ENCODE measurements around the gene KCNN2. TPM values are rescaled to one million over a fixed set of nuclear protein-coding genes. Genes with fewer than 3 reads are reported as not detected.
A peak's percentile ranks its signal among the peaks of the same experiment; 100 is the strongest.

KCNN2 gene
- polyA plus RNA-seq, 6 donors from 2014 or later = not detected

GRCh38 chr5:114377050-114377844 is 15.4 kb downstream of the KCNN2 start:
- Mint-ChIP-seq H3K27ac (no peak overlapping the region), H3K9me3 (peaks cover 0 to 2% (median 0%) of the 10 kb centered on the region in 7 donors), H3K36me3 (no peaks in the 10 kb centered on the region), H3K4me1 (no peaks in the 10 kb centered on the region), H3K4me3 (peak overlapping the region in 1 of 8 donors; percentile 38), H3K27me3 (peaks cover 0 to 9% (median 5%) of the 10 kb centered on the region in 3 donors)
- no peak for DNase-seq
- no peak for ATAC-seq (ENCODE audit: low read depth in 2 of 2)

GRCh38 chr5:114377946-114378345 is 16.1 kb downstream of the KCNN2 start:
- Mint-ChIP-seq H3K27ac (peak overlapping the region in 1 of 6 donors; percentile 12), H3K9me3 (peaks cover 0 to 2% (median 0%) of the 10 kb centered on the region in 7 donors), H3K27me3 (peaks cover 0 to 9% (median 7%) of the 10 kb centered on the region in 3 donors), H3K36me3 (no peaks in the 10 kb centered on the region), H3K4me1 (no peaks in the 10 kb centered on the region), H3K4me3 (no peak overlapping the region)
- no peak for ATAC-seq (ENCODE audit: low read depth in 2 of 2)
- DNase-seq = no peak

DNA sequence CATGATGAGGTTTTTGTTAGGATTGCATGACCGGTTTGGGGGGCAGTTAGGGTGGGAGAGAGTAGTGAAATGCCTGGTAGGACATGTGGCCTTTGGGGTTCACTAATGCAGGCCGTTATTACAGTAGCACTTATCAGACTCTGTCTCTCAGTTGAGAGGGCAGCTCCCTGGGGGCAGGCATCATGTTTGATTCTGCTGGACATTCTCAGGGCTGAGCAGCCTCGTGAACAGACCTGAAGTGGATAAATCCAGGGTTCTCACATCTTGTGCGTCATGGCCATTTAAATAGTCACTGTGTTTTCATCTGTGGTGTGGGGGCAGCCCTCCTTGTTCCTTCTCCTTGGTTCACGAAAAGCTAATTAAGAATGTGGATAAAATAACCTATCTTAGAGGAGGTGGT is 18.9 kb downstream of the KCNN2 start:
- H3K9me3 Mint-ChIP-seq = peaks cover 0 to 4% (median 0%) of the 10 kb centered on the region in 7 donors
- DNase-seq = no peak
- no peaks in the 10 kb centered on the region for H3K4me1 Mint-ChIP-seq
- no peak for ATAC-seq (ENCODE audit: low read depth in 2 of 2)
- peaks cover 0 to 13% (median 5%) of the 10 kb centered on the region in 3 donors for H3K27me3 Mint-ChIP-seq
- H3K4me3 Mint-ChIP-seq = no peak overlapping the region
- no peaks in the 10 kb centered on the region for H3K36me3 Mint-ChIP-seq
- no peak overlapping the region for H3K27ac Mint-ChIP-seq

- no peaks in the 10 kb centered on the region for H3K4me1 Mint-ChIP-seq
- H3K4me3 Mint-ChIP-seq = no peak overlapping the region
- H3K27ac Mint-ChIP-seq = no peak overlapping the region
- H3K27me3 Mint-ChIP-seq = peaks cover 0 to 5% (median 4%) of the 10 kb centered on the region in 3 donors
- DNase-seq = no peak
- no peak for ATAC-seq (ENCODE audit: low read depth in 2 of 2)
- H3K36me3 Mint-ChIP-seq = no peaks in the 10 kb centered on the region
- peaks cover 0 to 4% (median 0%) of the 10 kb centered on the region in 7 donors for H3K9me3 Mint-ChIP-seq
Measured at GRCh38 chr5:114387433-114387832, 25.6 kb downstream of the KCNN2 start.

DNA sequence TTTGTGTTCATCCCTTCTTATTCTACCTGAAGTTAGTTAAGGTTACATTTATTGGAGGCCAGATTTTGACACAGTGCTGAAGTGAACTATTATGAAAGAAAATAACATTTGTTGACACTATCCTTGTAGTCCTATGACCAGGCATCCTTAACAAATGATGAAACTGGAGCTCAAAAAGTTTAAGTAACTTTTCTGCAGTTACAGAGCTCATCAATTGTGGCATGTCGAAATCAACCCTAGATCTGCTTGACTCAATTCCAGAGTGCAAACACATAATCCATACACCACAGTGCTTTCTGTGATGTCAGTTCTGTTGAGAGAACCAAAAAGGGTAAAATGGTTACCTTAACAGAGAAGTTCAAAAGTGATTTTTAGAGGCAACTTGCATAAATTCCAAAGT is 28.6 kb downstream of the KCNN2 start:
- no peak for DNase-seq
- H3K9me3 Mint-ChIP-seq = peaks cover 0 to 1% (median 0%) of the 10 kb centered on the region in 7 donors
- H3K36me3 Mint-ChIP-seq = no peaks in the 10 kb centered on the region
- no peak overlapping the region for H3K27ac Mint-ChIP-seq
- no peak overlapping the region for H3K4me3 Mint-ChIP-seq
- no peaks in the 10 kb centered on the region for H3K4me1 Mint-ChIP-seq
- H3K27me3 Mint-ChIP-seq = no peaks in the 10 kb centered on the region
- ATAC-seq (ENCODE audit: low read depth in 2 of 2) = no peak

DNA sequence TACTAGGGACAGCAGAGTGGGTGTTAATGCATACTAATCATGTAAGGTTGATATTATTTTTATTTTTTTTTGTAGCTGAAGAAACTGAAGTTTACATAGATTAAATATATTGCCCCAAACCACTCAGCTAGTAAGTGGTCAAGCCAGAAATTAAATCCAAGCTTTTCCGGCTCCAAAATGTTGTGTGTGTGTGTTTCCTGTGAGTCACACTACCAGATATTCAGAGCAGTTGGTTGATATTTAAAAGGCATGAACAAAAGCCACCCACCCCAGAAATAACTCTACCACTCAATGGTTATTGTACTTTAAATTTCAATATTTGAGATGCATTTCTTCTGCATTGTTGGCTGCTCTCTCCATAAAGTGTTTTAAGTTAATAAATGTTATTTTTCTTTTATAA is 29.5 kb downstream of the KCNN2 start:
- DNase-seq = no peak
- ATAC-seq (ENCODE audit: low read depth in 2 of 2) = no peak
- Mint-ChIP-seq H3K27ac (no peak overlapping the region), H3K9me3 (peaks cover 0 to 1% (median 0%) of the 10 kb centered on the region in 7 donors), H3K27me3 (peaks cover 0 to 6% (median 0%) of the 10 kb centered on the region in 3 donors), H3K36me3 (no peaks in the 10 kb centered on the region), H3K4me1 (no peaks in the 10 kb centered on the region), H3K4me3 (no peak overlapping the region)

GRCh38 chr5:114393159-114393558 is 31.3 kb downstream of the KCNN2 start:
- H3K9me3 Mint-ChIP-seq = peaks cover 0 to 4% (median 1%) of the 10 kb centered on the region in 7 donors

GRCh38 chr5:114402206-114402605 is 40.3 kb downstream of the KCNN2 start:
- Mint-ChIP-seq H3K4me3 (no peak overlapping the region), H3K9me3 (peaks cover 0 to 20% (median 11%) of the 10 kb centered on the region in 7 donors), H3K27ac (no peak overlapping the region), H3K4me1 (no peaks in the 10 kb centered on the region), H3K36me3 (no peaks in the 10 kb centered on the region), H3K27me3 (no peaks in the 10 kb centered on the region)
- ATAC-seq (ENCODE audit: low read depth in 2 of 2) = no peak
- DNase-seq = no peak

More at GRCh38 chr5:114393159-114393558, 31.3 kb downstream of the KCNN2 start:
- Mint-ChIP-seq H3K4me1 (no peaks in the 10 kb centered on the region), H3K27me3 (peaks cover 0 to 6% (median 0%) of the 10 kb centered on the region in 3 donors), H3K27ac (no peak overlapping the region), H3K36me3 (no peaks in the 10 kb centered on the region), H3K4me3 (no peak overlapping the region)
- ATAC-seq (ENCODE audit: low read depth in 2 of 2) (no peak), DNase-seq (no peak)

DNA sequence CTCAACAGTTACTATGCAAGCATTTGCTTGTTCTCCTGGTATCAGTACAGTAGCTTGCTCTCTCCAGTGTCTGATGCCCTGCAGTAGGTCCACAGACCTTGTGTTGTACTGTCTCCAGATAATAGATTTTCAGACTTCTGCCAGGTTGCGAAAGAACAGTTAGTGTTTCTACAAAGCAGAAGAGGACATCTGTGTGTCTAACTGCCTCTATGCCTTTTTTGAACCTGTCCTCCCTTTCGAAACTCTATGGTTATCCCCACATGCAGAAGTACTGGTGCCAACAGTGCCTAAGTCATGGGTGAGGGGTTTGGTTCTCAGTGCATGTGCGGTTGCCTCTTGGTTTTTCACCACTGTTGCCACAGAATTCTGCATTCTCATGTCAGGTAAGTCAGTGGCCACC is 45.9 kb downstream of the KCNN2 start:
- Mint-ChIP-seq H3K27me3 (no peaks in the 10 kb centered on the region), H3K27ac (no peak overlapping the region), H3K9me3 (no peaks in the 10 kb centered on the region), H3K4me1 (no peaks in the 10 kb centered on the region), H3K4me3 (no peak overlapping the region), H3K36me3 (no peaks in the 10 kb centered on the region)
- DNase-seq (no peak), ATAC-seq (ENCODE audit: low read depth in 2 of 2) (no peak)

DNA sequence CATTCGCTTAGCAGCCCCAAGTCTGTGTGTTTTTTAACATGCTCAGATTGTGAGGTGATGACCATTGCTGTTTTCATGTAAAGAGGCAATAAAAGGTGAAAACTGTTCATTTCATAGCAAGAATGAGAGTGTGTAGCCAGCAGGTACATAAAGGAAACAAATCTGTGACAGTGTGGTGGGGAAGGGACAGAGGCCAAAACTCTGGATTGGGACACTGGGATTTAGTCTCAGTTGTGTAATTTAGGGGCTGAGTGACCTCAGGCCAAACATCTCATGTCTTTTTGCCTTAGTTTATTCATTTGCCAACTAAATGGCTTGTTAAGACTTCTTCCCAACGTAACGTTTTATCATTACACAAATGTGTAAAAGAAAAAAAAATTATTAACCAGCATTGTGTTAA is 47.0 kb downstream of the KCNN2 start:
- ATAC-seq (ENCODE audit: low read depth in 2 of 2) = no peak
- Mint-ChIP-seq H3K9me3 (no peaks in the 10 kb centered on the region), H3K4me1 (no peaks in the 10 kb centered on the region), H3K36me3 (no peaks in the 10 kb centered on the region), H3K27me3 (no peaks in the 10 kb centered on the region), H3K27ac (no peak overlapping the region), H3K4me3 (no peak overlapping the region)
- no peak for DNase-seq

DNA sequence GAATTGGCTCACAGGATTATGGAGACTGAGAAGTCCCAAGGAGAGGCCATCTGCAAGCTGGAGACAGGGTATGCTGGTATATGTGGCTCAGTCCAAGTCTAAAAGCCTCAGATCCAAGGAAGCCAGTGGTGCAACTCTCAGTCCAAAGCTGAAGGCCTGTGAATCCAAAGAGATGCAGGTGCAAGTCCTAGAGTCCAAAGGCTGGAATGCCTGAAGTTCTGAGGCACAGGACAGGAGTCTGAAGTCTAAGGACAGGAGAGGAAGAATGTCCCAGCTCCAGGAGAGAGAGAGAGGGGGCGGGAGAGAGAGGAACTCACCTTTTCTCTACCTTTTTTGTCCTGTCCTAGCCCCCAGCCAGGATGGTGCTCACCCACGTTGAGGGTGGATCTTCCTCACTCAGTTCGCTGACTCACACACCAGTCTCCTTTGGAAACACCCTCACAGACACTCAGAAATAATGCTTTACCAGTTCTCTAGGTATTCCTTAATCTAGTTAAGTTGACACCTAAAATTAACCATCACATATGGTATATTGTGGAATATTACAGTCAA is 49.6 kb downstream of the KCNN2 start:
- no peaks in the 10 kb centered on the region for H3K4me1 Mint-ChIP-seq
- H3K9me3 Mint-ChIP-seq = no peaks in the 10 kb centered on the region
- H3K27ac Mint-ChIP-seq = no peak overlapping the region
- no peak overlapping the region for H3K4me3 Mint-ChIP-seq
- no peaks in the 10 kb centered on the region for H3K27me3 Mint-ChIP-seq
- ATAC-seq (ENCODE audit: low read depth in 2 of 2) = no peak
- DNase-seq = no peak
- no peaks in the 10 kb centered on the region for H3K36me3 Mint-ChIP-seq

GRCh38 chr5:114412510-114413171 is 50.8 kb downstream of the KCNN2 start:
- DNase-seq (no peak), ATAC-seq (ENCODE audit: low read depth in 2 of 2) (no peak)
- Mint-ChIP-seq H3K4me1 (no peaks in the 10 kb centered on the region), H3K36me3 (no peaks in the 10 kb centered on the region), H3K27me3 (peaks cover 0 to 5% (median 0%) of the 10 kb centered on the region in 3 donors), H3K9me3 (no peaks in the 10 kb centered on the region), H3K4me3 (no peak overlapping the region), H3K27ac (no peak overlapping the region)

DNA sequence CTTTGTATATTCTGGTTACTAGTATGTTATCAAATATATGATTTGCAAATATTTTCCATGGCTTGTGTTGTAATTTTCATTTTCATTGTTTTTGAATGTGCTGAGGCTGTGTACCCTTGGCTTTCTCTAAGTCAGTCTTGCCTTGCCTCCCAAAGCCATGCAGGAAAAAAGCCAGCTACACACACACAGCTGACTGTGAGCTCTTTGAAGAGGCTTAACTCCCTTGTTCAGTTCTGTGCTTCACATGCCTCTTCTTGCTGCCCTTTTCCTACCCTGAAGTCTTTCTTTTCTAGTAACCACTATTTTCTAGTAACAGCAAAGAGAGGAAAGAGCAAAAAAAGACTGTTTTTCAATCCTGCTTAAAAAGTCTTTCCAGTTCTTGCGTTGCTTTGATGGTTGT is 53.9 kb downstream of the KCNN2 start:
- Mint-ChIP-seq H3K9me3 (no peaks in the 10 kb centered on the region), H3K27ac (no peak overlapping the region), H3K27me3 (peaks cover 0 to 6% (median 0%) of the 10 kb centered on the region in 3 donors), H3K36me3 (no peaks in the 10 kb centered on the region), H3K4me3 (no peak overlapping the region), H3K4me1 (peaks cover 4 to 7% (median 5%) of the 10 kb centered on the region in 3 donors)
- no peak for ATAC-seq (ENCODE audit: low read depth in 2 of 2)
- no peak for DNase-seq

GRCh38 chr5:114416254-114416653 is 54.4 kb downstream of the KCNN2 start:
- DNase-seq = no peak
- H3K36me3 Mint-ChIP-seq = no peaks in the 10 kb centered on the region
- H3K27me3 Mint-ChIP-seq = peaks cover 0 to 6% (median 0%) of the 10 kb centered on the region in 3 donors
- no peak for ATAC-seq (ENCODE audit: low read depth in 2 of 2)
- H3K27ac Mint-ChIP-seq = no peak overlapping the region
- peaks cover 4 to 7% (median 5%) of the 10 kb centered on the region in 3 donors for H3K4me1 Mint-ChIP-seq
- H3K9me3 Mint-ChIP-seq = no peaks in the 10 kb centered on the region
- H3K4me3 Mint-ChIP-seq = no peak overlapping the region
